Cardiac muscle cell (in vitro differentiated cells and primary cell): Measurements from ENCODE around the gene C6orf141. TPM values are rescaled to one million over a fixed set of nuclear protein-coding genes. Genes with fewer than 3 reads are reported as not detected.

Source experiments
- DNase-seq, 2 donors: peaks; one replicate each; pipeline versions ENCODE4 v3.0.0 to v3.0.0-alpha.2; 2010 to 2017; ENCODE audit warnings: low read depth in 1 of 2, low spot score in 1 of 2
- H3K27ac ChIP-seq: fragments of 200-600 bp; sonication (generic); 2 replicates; pipeline ENCODE4 v1.5.1; 2016
- H3K27me3 ChIP-seq: fragments of 200-600 bp; sonication (generic); 2 replicates; pipeline ENCODE4 v1.6.0; 2016; ENCODE audit warnings: control low read depth
- H3K36me3 ChIP-seq: fragments of 200-600 bp; sonication (generic); 2 replicates; pipeline ENCODE4 v1.5.1; 2016; ENCODE audit warnings: control low read depth
- H3K4me1 ChIP-seq: fragments of 200-600 bp; sonication (generic); 2 replicates; pipeline ENCODE4 v1.8.1; 2017; ENCODE audit warnings: low read depth, mild to moderate bottlenecking, mixed run types
- H3K4me3 ChIP-seq: fragments of 200-600 bp; sonication (generic); 2 replicates; pipeline ENCODE4 v1.5.1; 2016; ENCODE audit warnings: mild to moderate bottlenecking
- H3K9me3 ChIP-seq: fragments of 200-600 bp; sonication (generic); 2 replicates; pipeline ENCODE4 v1.5.1; 2017; ENCODE audit warnings: low read depth, mild to moderate bottlenecking, control low read depth
- polyA plus RNA-seq: library from polyadenylated mRNA; unstranded; fragments of >200 nt; fragmentation: Nextera tagmentation; extraction: Ambion mirVana; gene quantifications from 2 replicates; pipeline ENCODE4 v1.2.1, GENCODE V29; 2016
- total RNA-seq: library from RNA; depleted of rRNA; stranded (reverse); fragments of >200 nt; gene quantifications from 2 replicates; pipeline ENCODE4 v1.2.3, GENCODE V29; 2016
- TF ChIP-seq, protein P1 (sequence below): IDR thresholded peaks from 2 replicates; pipeline ENCODE4 v1.5.1; 2012; ENCODE audit warnings: low read depth, mild to moderate bottlenecking, low read length

C6orf141 gene
- total and polyA plus RNA-seq, 2 experiments from 2014 or later, result 0.54 to 0.98 TPM

DNA sequence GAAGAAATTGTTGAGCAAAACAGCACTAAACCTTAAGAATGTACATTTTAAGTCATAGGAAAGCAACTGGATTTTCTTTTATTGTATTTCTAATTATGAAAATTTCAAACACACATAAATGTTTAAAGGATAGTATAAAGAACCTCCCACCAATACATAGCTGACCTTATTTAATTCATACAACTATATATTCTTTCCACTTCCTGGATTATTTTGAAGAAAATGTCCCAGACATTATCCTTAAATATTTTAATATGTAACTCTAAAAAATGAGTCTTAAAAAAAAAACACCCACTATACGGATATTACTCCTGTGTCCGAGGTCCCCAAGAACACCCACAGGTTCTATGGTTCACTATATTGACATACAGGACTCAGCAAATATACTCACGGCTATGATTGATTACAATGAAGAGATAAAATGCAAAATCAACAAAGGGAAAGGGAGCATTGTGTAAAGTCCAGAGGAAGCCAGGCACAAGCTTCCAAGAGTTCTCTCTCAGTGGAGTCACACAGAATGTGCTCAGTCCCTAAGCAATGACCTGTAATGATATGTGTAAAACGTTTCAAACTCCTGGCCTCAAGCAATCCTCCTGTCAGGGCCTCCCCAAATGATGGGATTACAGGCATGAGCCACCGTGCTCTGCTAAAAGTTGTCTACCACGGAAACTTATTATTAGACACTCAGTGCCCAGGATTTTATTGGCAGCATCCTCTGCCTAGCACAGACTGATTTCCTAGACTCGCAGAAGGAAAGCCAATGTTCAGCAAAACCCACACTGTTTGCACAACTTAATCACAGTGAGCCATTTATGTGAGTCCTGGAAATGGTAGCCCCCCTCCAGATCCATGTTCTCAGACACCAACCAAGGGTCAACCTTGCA, 27.5 kb upstream of the C6orf141 start:
- Histone ChIP-seq H3K27ac (no peak overlapping the region), H3K27me3 (no peaks in the 10 kb centered on the region), H3K36me3 (no peaks in the 10 kb centered on the region), H3K4me3 (no peak overlapping the region), H3K4me1 (no peaks in the 10 kb centered on the region), H3K9me3 (no peaks in the 10 kb centered on the region)
- no peak for DNase-seq
- TF ChIP-seq, protein P1, sequence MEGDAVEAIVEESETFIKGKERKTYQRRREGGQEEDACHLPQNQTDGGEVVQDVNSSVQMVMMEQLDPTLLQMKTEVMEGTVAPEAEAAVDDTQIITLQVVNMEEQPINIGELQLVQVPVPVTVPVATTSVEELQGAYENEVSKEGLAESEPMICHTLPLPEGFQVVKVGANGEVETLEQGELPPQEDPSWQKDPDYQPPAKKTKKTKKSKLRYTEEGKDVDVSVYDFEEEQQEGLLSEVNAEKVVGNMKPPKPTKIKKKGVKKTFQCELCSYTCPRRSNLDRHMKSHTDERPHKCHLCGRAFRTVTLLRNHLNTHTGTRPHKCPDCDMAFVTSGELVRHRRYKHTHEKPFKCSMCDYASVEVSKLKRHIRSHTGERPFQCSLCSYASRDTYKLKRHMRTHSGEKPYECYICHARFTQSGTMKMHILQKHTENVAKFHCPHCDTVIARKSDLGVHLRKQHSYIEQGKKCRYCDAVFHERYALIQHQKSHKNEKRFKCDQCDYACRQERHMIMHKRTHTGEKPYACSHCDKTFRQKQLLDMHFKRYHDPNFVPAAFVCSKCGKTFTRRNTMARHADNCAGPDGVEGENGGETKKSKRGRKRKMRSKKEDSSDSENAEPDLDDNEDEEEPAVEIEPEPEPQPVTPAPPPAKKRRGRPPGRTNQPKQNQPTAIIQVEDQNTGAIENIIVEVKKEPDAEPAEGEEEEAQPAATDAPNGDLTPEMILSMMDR, result no peak

DNA sequence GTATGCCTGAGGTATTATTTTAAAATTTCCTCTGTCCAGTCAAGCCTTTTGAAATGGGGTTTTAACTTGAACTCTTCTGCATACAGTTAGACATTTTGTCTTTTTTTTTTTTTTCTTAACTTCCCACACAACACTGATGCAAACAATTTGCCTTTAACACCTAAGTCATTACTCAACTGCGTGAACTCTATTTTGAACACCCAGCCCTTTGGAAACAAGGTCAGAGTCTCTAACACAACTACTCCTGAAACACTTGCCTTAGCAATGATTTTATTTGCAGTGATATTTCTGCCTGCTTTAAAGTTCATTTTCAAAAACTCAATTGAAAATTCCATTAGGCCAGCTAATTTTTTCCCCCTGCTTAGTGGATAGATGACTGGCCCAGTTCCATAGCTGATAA, 26.6 kb upstream of the C6orf141 start:
- Histone ChIP-seq H3K4me3 (no peak overlapping the region), H3K36me3 (no peaks in the 10 kb centered on the region), H3K4me1 (no peaks in the 10 kb centered on the region), H3K27ac (no peak overlapping the region), H3K27me3 (no peaks in the 10 kb centered on the region), H3K9me3 (no peaks in the 10 kb centered on the region)
- DNase-seq, result no peak
- TF ChIP-seq, protein P1, result no peak

GRCh38 chr6:49524541-49524940, 25.9 kb upstream of the C6orf141 start:
- no peaks in the 10 kb centered on the region for H3K27me3 ChIP-seq
- no peak overlapping the region for H3K4me3 ChIP-seq
- no peak for DNase-seq
- TF ChIP-seq, protein P1, result no peak
- H3K4me1 ChIP-seq, result no peaks in the 10 kb centered on the region
- no peak overlapping the region for H3K27ac ChIP-seq
- H3K36me3 ChIP-seq, result no peaks in the 10 kb centered on the region
- no peaks in the 10 kb centered on the region for H3K9me3 ChIP-seq

GRCh38 chr6:49526598-49526997, 23.9 kb upstream of the C6orf141 start:
- Histone ChIP-seq H3K4me3 (no peak overlapping the region), H3K4me1 (no peaks in the 10 kb centered on the region), H3K9me3 (no peaks in the 10 kb centered on the region), H3K36me3 (no peaks in the 10 kb centered on the region), H3K27me3 (no peaks in the 10 kb centered on the region), H3K27ac (no peak overlapping the region)
- TF ChIP-seq, protein P1, result no peak
- no peak for DNase-seq

- Histone ChIP-seq H3K4me1 (no peaks in the 10 kb centered on the region), H3K36me3 (no peaks in the 10 kb centered on the region), H3K27ac (no peak overlapping the region), H3K27me3 (no peaks in the 10 kb centered on the region), H3K9me3 (no peaks in the 10 kb centered on the region), H3K4me3 (no peak overlapping the region)
- TF ChIP-seq, protein P1, result no peak
- no peak for DNase-seq
These were observed 23.1 kb upstream of the C6orf141 start for GRCh38 chr6:49527320-49527719.
